22Rv1 (cell line): ENCODE results near the gene ASTN2.

Source experiments
- ZFX ChIP-seq: fragments of 450-650 bp; IDR thresholded peaks from 2 replicates; pipeline ENCODE4 v1.6.1; 2017; ENCODE audit warnings: antibody characterized with exemption, borderline replicate concordance
- TF ChIP-seq, protein P1 (sequence below): fragments of 450-650 bp; IDR thresholded peaks from 2 replicates; pipeline ENCODE4 v1.5.1; 2017; ENCODE audit warnings: mild to moderate bottlenecking

DNA sequence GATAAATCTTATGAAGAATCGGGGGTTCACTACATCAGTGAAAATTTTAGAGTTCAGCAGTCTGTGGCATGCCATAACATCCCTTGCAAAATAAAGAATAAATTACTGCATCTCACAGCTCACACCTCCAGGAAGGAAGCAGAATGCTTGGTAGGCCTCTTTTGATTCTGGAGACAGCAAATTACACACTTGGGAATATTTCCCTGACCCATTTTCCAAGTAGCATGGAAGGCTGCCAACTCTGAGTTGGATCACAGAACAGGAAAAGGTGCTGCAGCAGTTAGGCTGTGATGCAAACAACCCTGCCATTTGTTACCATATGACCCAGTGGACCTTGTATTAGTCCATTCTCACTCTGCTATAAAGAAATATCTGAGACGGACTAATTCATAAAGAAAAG lies 293.5 kb downstream of the ASTN2 start:
- TF ChIP-seq, protein P1, sequence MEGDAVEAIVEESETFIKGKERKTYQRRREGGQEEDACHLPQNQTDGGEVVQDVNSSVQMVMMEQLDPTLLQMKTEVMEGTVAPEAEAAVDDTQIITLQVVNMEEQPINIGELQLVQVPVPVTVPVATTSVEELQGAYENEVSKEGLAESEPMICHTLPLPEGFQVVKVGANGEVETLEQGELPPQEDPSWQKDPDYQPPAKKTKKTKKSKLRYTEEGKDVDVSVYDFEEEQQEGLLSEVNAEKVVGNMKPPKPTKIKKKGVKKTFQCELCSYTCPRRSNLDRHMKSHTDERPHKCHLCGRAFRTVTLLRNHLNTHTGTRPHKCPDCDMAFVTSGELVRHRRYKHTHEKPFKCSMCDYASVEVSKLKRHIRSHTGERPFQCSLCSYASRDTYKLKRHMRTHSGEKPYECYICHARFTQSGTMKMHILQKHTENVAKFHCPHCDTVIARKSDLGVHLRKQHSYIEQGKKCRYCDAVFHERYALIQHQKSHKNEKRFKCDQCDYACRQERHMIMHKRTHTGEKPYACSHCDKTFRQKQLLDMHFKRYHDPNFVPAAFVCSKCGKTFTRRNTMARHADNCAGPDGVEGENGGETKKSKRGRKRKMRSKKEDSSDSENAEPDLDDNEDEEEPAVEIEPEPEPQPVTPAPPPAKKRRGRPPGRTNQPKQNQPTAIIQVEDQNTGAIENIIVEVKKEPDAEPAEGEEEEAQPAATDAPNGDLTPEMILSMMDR: no peak
- no peak for TF ChIP-seq ZFX
